Spinal cord (tissue), 10 donors: ENCODE measurements around the gene THRA. TPM values are rescaled to one million over a fixed set of nuclear protein-coding genes. Genes with fewer than 3 reads are reported as not detected.

Experiments used
- DNase-seq, 6 donors: peaks; one replicate each; pipeline versions ENCODE4 v3.0.0 to v3.0.0-alpha.2; 2013 to 2015; ENCODE audit warnings: low spot score in 6 of 6, low read depth in 4 of 6
- H3K27ac ChIP-seq: one replicate; pipeline ENCODE4 v1.5.1; 2013; ENCODE audit warnings: low read depth, low read length, control low read depth
- H3K27me3 ChIP-seq: one replicate; pipeline ENCODE4 v1.6.1; 2013; ENCODE audit warnings: low read length; ENCODE audit not compliant: control insufficient read depth, insufficient read depth
- H3K36me3 ChIP-seq: one replicate; pipeline ENCODE4 v1.6.1; 2013; ENCODE audit warnings: low read length; ENCODE audit not compliant: control insufficient read depth, insufficient read depth
- H3K4me1 ChIP-seq: one replicate; pipeline ENCODE4 v1.6.1; 2013; ENCODE audit warnings: low read length; ENCODE audit not compliant: control insufficient read depth, insufficient read depth
- H3K4me3 ChIP-seq: one replicate; pipeline ENCODE4 v1.5.1; 2013; ENCODE audit warnings: low read depth, low read length, control low read depth
- H3K9me3 ChIP-seq: one replicate; pipeline ENCODE4 v1.6.1; 2013; ENCODE audit warnings: low read length; ENCODE audit not compliant: control insufficient read depth, insufficient read depth
- WGBS: methylation state at CpG from one replicate; pipeline ENCODE4 v1.1.5; 2013; ENCODE audit warnings: missing lambda C conversion rate; ENCODE audit not compliant: insufficient coverage; 5-methylcytosine and 5-hydroxymethylcytosine counted together
- polyA plus RNA-seq, 2 donors: library from polyadenylated mRNA; unstranded; fragments of 120-200 nt; gene quantifications; one replicate each; pipeline ENCODE4 v1.2.1, GENCODE V29; 2013; ENCODE audit not compliant: insufficient read length in 2 of 2
- total RNA-seq, 2 donors: library from RNA; depleted of rRNA in 1 of 2; stranded (reverse); fragments of 120-200 nt in 1 of 2; fragments of >200 nt in 1 of 2; gene quantifications; one replicate each; pipeline versions ENCODE4 v1.2.3 to v1.2.4, GENCODE V29; 2013 to 2014
- donor health status: healthy.

THRA gene
- total and polyA plus RNA-seq, 4 donors: 80.1 to 252 (median 197) TPM

- peak in 1 of 6 donors; percentile 87 for DNase-seq
- no peak overlapping the region for H3K4me3 ChIP-seq
- no peaks in the 10 kb centered on the region for H3K9me3 ChIP-seq
- no CpG with 5 or more reads among the region's 3 CpGs for WGBS
- peaks cover 95% of the 10 kb centered on the region for H3K36me3 ChIP-seq
- H3K27me3 ChIP-seq: no peaks in the 10 kb centered on the region
- no peak overlapping the region for H3K27ac ChIP-seq
- H3K4me1 ChIP-seq: peaks cover 47% of the 10 kb centered on the region
Measured at GRCh38 chr17:40092581-40092980, 29.8 kb downstream of the THRA start.

- 76% methylated on average over 26 of the region's 29 CpGs for WGBS
- Histone ChIP-seq H3K4me3 (no peak overlapping the region), H3K27ac (no peak overlapping the region), H3K36me3 (peaks cover 90% of the 10 kb centered on the region), H3K9me3 (no peaks in the 10 kb centered on the region), H3K4me1 (peaks cover 50% of the 10 kb centered on the region), H3K27me3 (no peaks in the 10 kb centered on the region)
- peak in 1 of 6 donors; percentile 46 for DNase-seq
Measured at GRCh38 chr17:40093005-40093579, 30.3 kb downstream of the THRA start.

GRCh38 chr17:40093580-40094201 is 30.9 kb downstream of the THRA start:
- no peaks in the 10 kb centered on the region for H3K27me3 ChIP-seq
- no peak overlapping the region for H3K4me3 ChIP-seq
- peaks cover 56% of the 10 kb centered on the region for H3K4me1 ChIP-seq
- WGBS: 85% methylated on average over 15 of the region's 16 CpGs
- H3K27ac ChIP-seq: no peak overlapping the region
- peaks cover 84% of the 10 kb centered on the region for H3K36me3 ChIP-seq
- no peaks in the 10 kb centered on the region for H3K9me3 ChIP-seq
- DNase-seq: peak in 1 of 6 donors; percentile 27

- Histone ChIP-seq H3K27ac (no peak overlapping the region), H3K4me1 (peaks cover 60% of the 10 kb centered on the region), H3K36me3 (peaks cover 72% of the 10 kb centered on the region), H3K9me3 (no peaks in the 10 kb centered on the region), H3K27me3 (no peaks in the 10 kb centered on the region), H3K4me3 (no peak overlapping the region)
- no peak for DNase-seq
- WGBS: 82% methylated on average over 11 of the region's 14 CpGs
Measured at GRCh38 chr17:40094874-40095273, 32.1 kb downstream of the THRA start.

GRCh38 chr17:40095351-40095943 is 32.7 kb downstream of the THRA start:
- Histone ChIP-seq H3K4me3 (no peak overlapping the region), H3K36me3 (peaks cover 67% of the 10 kb centered on the region)
- no peak for DNase-seq

GRCh38 chr17:40095944-40096791 is 33.4 kb downstream of the THRA start:
- peaks cover 59% of the 10 kb centered on the region for H3K36me3 ChIP-seq
- no peaks in the 10 kb centered on the region for H3K27me3 ChIP-seq
- peak in 1 of 6 donors; percentile 24 for DNase-seq
- no peak overlapping the region for H3K27ac ChIP-seq
- WGBS: 67% methylated on average over 14 of the region's 23 CpGs
- no peaks in the 10 kb centered on the region for H3K9me3 ChIP-seq
- peaks cover 63% of the 10 kb centered on the region for H3K4me1 ChIP-seq
- H3K4me3 ChIP-seq: no peak overlapping the region

More at GRCh38 chr17:40095351-40095943, 32.7 kb downstream of the THRA start:
- WGBS: 80% methylated on average over 17 of the region's 17 CpGs
- Histone ChIP-seq H3K4me1 (peaks cover 60% of the 10 kb centered on the region), H3K27ac (no peak overlapping the region), H3K27me3 (no peaks in the 10 kb centered on the region), H3K9me3 (no peaks in the 10 kb centered on the region)

- H3K27ac ChIP-seq: no peak overlapping the region
- H3K9me3 ChIP-seq: no peaks in the 10 kb centered on the region
- no peaks in the 10 kb centered on the region for H3K27me3 ChIP-seq
- 88% methylated on average over 9 of the region's 10 CpGs for WGBS
- DNase-seq: no peak
- H3K4me3 ChIP-seq: no peak overlapping the region
- peaks cover 51% of the 10 kb centered on the region for H3K36me3 ChIP-seq
- H3K4me1 ChIP-seq: peaks cover 59% of the 10 kb centered on the region
Measured at GRCh38 chr17:40097087-40097486, 34.3 kb downstream of the THRA start.

GRCh38 chr17:40097931-40098845 is 35.4 kb downstream of the THRA start:
- H3K4me3 ChIP-seq: peak overlapping the region; percentile 83
- H3K9me3 ChIP-seq: no peaks in the 10 kb centered on the region
- H3K4me1 ChIP-seq: peaks cover 61% of the 10 kb centered on the region
- WGBS: 91% methylated on average over 3 of the region's 9 CpGs
- peaks cover 40% of the 10 kb centered on the region for H3K36me3 ChIP-seq
- DNase-seq: no peak
- H3K27me3 ChIP-seq: no peaks in the 10 kb centered on the region
- peak overlapping the region; percentile 75 for H3K27ac ChIP-seq
